Tibial nerve (tissue), 4 donors: ENCODE data around the gene DAP3. TPM values are rescaled to one million over a fixed set of nuclear protein-coding genes. Genes with fewer than 3 reads are reported as not detected.
"Not testable (repeated sequence)": the region's sequence is repeated elsewhere in the genome, so short reads cannot be mapped to it uniquely, and the experiment has no call there.

Experiments used
- DNase-seq, 2 donors: peaks; one replicate each; pipeline ENCODE4 v3.0.0-alpha.2; 2019; ENCODE audit warnings: low spot score in 2 of 2
- H3K27ac ChIP-seq, 4 donors: fragments of 200-600 bp; sonication (generic) in 3 of 4; one replicate each; pipeline ENCODE4 v1.5.1; 2017 to 2019; ENCODE audit warnings: mild to moderate bottlenecking in 1 of 4
- H3K27me3 ChIP-seq, 2 donors: fragments of 200-600 bp; sonication (generic) in 1 of 2; one replicate each; pipeline versions ENCODE4 v1.5.1 to v1.6.0; 2017 to 2019
- H3K36me3 ChIP-seq, 3 donors: fragments of 200-600 bp; sonication (generic); one replicate each; pipeline ENCODE4 v1.5.1; 2018 to 2019
- H3K4me1 ChIP-seq, 4 donors: fragments of 200-600 bp; sonication (generic) in 3 of 4; one replicate each; pipeline ENCODE4 v1.5.1; 2017 to 2019
- H3K4me3 ChIP-seq, 4 donors: fragments of 200-600 bp; sonication (generic) in 3 of 4; one replicate each; pipeline ENCODE4 v1.5.1; 2017 to 2019; ENCODE audit warnings: mild to moderate bottlenecking in 1 of 4, moderate library complexity in 1 of 4
- H3K9me3 ChIP-seq, 4 donors: fragments of 200-600 bp; sonication (generic) in 3 of 4; one replicate each; pipeline ENCODE4 v1.5.1; 2017 to 2019
- EP300 ChIP-seq, 2 donors: sonication (generic); formaldehyde crosslinking; IDR thresholded peaks; one replicate each; pipeline ENCODE4 v1.6.1; 2017; ENCODE audit warnings: antibody characterized with exemption in 2 of 2, mild to moderate bottlenecking in 1 of 2
- POLR2A ChIP-seq, 2 donors: fragments of 450-650 bp; IDR thresholded peaks; one replicate each; pipeline ENCODE4 v1.6.1; 2017; ENCODE audit warnings: antibody characterized with exemption in 2 of 2, mild to moderate bottlenecking in 2 of 2, moderate library complexity in 2 of 2
- WGBS, 2 donors: methylation state at CpG; one replicate each; pipeline ENCODE4 v1.1.5; 2018; 5-methylcytosine and 5-hydroxymethylcytosine counted together
- total RNA-seq, 4 donors: library from RNA; depleted of rRNA; stranded (reverse); fragments of >200 nt; gene quantifications; one replicate each; pipeline ENCODE4 v1.1.0, GENCODE V29; 2016
- TF ChIP-seq, protein P1 (sequence below), 5 experiments: fragments of 200-600 bp in 3 of 5; fragments of 450-650 bp in 2 of 5; sonication (generic) in 3 of 5; IDR thresholded peaks; one replicate each; pipeline ENCODE4 v1.5.1; 2016 to 2019; ENCODE audit warnings: antibody characterized with exemption in 5 of 5, mild to moderate bottlenecking in 3 of 5, moderate library complexity in 2 of 5

DAP3 gene
- total RNA-seq, 4 donors from 2014 or later, result 101 to 159 (median 138) TPM

DNA sequence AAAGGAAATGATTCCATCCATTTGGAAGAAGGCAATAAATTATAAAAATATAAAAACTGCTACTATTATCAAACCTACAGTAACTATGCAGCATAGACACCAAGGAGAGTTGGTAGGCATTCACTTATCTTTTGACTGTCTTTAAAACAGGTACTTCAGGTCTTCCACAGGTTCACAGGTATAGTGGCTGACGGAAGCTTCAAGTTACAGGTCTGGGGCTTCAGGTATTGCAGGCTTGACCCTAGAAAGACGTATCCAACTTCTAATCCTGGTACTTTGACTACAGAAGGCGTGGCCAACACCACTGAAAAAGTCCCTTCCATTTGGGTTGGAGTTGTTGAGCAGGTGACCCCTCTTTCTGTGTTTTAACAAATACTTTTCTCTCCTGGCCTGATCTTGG lies 35.9 kb upstream of the DAP3 start:
- DNase-seq, result no peak
- 79 to 83% methylated on average over 3 of the region's 3 CpGs for WGBS, 2 donors
- Histone ChIP-seq H3K4me3 (no peak overlapping the region), H3K36me3 (no peaks in the 10 kb centered on the region), H3K4me1 (peaks cover 0 to 22% (median 8%) of the 10 kb centered on the region in 4 donors), H3K27ac (no peak overlapping the region), H3K9me3 (no peaks in the 10 kb centered on the region), H3K27me3 (no peaks in the 10 kb centered on the region)
- TF ChIP-seq EP300 (IDR thresholded peaks at IDR 0.05) (no peak), POLR2A (IDR thresholded peaks at IDR 0.05) (no peak)
- TF ChIP-seq, protein P1, sequence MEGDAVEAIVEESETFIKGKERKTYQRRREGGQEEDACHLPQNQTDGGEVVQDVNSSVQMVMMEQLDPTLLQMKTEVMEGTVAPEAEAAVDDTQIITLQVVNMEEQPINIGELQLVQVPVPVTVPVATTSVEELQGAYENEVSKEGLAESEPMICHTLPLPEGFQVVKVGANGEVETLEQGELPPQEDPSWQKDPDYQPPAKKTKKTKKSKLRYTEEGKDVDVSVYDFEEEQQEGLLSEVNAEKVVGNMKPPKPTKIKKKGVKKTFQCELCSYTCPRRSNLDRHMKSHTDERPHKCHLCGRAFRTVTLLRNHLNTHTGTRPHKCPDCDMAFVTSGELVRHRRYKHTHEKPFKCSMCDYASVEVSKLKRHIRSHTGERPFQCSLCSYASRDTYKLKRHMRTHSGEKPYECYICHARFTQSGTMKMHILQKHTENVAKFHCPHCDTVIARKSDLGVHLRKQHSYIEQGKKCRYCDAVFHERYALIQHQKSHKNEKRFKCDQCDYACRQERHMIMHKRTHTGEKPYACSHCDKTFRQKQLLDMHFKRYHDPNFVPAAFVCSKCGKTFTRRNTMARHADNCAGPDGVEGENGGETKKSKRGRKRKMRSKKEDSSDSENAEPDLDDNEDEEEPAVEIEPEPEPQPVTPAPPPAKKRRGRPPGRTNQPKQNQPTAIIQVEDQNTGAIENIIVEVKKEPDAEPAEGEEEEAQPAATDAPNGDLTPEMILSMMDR (IDR thresholded peaks at IDR 0.05), result no peak

GRCh38 chr1:155657463-155657862 lies 31.4 kb upstream of the DAP3 start:
- H3K4me1 ChIP-seq, result peaks cover 0 to 4% (median 0%) of the 10 kb centered on the region in 4 donors
- no peak overlapping the region for H3K27ac ChIP-seq
- H3K27me3 ChIP-seq, result no peaks in the 10 kb centered on the region
- no peak for TF ChIP-seq POLR2A (IDR thresholded peaks at IDR 0.05)
- TF ChIP-seq, protein P1 (IDR thresholded peaks at IDR 0.05), result no peak
- no peak for TF ChIP-seq EP300 (IDR thresholded peaks at IDR 0.05)
- 63 to 80% methylated on average over 2 of the region's 2 CpGs for WGBS, 2 donors
- H3K4me3 ChIP-seq, result no peak overlapping the region
- DNase-seq, result no peak
- H3K36me3 ChIP-seq, result peaks cover 3 to 43% (median 18%) of the 10 kb centered on the region in 3 donors
- no peaks in the 10 kb centered on the region for H3K9me3 ChIP-seq

GRCh38 chr1:155661239-155661638 lies 27.7 kb upstream of the DAP3 start:
- H3K36me3 ChIP-seq, result peaks cover 3 to 81% (median 28%) of the 10 kb centered on the region in 3 donors
- DNase-seq, H3K9me3 ChIP-seq, H3K27ac ChIP-seq, H3K27me3 ChIP-seq, H3K4me1 ChIP-seq, H3K4me3 ChIP-seq: not testable (repeated sequence)
- 89 to 91% methylated on average over 4 of the region's 4 CpGs for WGBS, 2 donors

DNA sequence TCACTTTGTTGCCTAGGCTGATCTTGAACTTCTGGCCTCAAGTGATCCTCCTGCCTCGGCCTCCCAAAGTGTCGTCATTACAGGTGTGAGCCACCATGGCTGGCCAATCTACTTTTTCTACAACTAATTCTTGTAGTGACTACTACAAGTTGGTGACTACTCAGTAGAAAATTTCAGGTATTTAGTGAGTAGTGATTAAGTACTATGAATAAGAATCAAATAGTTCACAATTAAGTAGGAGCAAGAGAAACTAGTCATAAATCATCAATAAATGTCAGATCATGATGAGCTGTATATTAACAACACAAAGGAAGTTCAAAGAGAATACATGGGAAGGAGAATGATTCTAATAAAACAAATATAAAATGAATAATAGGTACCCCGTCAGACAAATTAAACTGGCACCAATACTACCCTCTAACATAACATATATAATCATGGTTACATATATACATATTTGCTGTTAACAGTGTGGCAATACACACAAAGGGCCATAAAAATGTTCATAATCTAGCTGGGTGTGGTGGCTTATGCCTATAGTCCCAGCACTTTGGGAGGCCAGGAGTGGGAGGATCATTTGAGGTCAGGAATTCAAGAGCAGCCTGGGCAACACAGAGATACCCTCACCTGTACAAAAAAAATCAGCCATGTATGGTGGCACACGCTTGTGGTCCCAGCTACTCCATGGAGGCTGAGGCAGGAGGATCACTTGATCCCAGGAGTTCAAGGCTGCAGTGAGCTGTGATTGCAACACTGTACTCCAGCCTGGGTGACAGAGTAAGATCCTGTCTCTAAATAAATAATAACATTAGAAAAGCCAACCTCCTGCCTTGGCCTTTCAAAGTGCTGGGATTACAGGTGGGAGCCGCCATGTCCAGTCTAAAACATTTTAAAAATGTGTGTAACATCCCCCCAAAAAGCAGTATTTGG lies 19.4 kb upstream of the DAP3 start:
- TF ChIP-seq, protein P1 (IDR thresholded peaks at IDR 0.05), result no peak
- no peak for TF ChIP-seq EP300 (IDR thresholded peaks at IDR 0.05)
- no peak for TF ChIP-seq POLR2A (IDR thresholded peaks at IDR 0.05)
- no peak overlapping the region for H3K27ac ChIP-seq
- 97 to 98% methylated on average over 5 of the region's 5 CpGs for WGBS, 2 donors
- peaks cover 0 to 99% (median 44%) of the 10 kb centered on the region in 3 donors for H3K36me3 ChIP-seq
- H3K27me3 ChIP-seq, result no peaks in the 10 kb centered on the region
- no peak overlapping the region for H3K4me3 ChIP-seq
- no peaks in the 10 kb centered on the region for H3K9me3 ChIP-seq
- no peak for DNase-seq
- no peaks in the 10 kb centered on the region for H3K4me1 ChIP-seq

DNA sequence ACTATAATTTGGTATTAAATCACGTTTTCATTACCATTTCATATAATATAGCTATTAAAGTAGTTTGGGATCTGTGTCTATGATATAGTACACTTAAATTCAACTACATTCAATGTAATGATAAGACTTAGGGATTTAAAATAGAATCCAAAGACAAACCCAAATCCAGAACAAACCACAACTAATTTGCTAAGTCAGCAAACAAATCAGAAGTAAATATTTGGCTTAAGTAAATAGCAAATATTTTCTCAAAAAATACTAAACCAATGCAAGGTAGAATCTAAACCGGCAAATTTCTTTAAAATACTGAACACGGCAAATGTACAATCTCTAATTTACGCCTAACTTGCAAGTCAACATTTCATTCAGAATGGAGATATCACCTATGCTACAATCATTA lies 17.1 kb upstream of the DAP3 start:
- TF ChIP-seq POLR2A (IDR thresholded peaks at IDR 0.05) (no peak), EP300 (IDR thresholded peaks at IDR 0.05) (no peak)
- TF ChIP-seq, protein P1 (IDR thresholded peaks at IDR 0.05), result no peak
- 92% methylated on average over 4 of the region's 4 CpGs for WGBS, 2 donors
- no peak overlapping the region for H3K27ac ChIP-seq
- no peaks in the 10 kb centered on the region for H3K27me3 ChIP-seq
- no peaks in the 10 kb centered on the region for H3K4me1 ChIP-seq
- no peak for DNase-seq
- H3K9me3 ChIP-seq, result no peaks in the 10 kb centered on the region
- peaks cover 0 to 99% (median 49%) of the 10 kb centered on the region in 3 donors for H3K36me3 ChIP-seq
- no peak overlapping the region for H3K4me3 ChIP-seq
